Right renal pelvis (tissue), 4 donors: ENCODE results near the gene CHL1. TPM values are rescaled to one million over a fixed set of nuclear protein-coding genes. Genes with fewer than 3 reads are reported as not detected.
"Not testable (repeated sequence)": the region's sequence is repeated elsewhere in the genome, so short reads cannot be mapped to it uniquely, and the experiment has no call there.

Experiments used
- DNase-seq, 4 donors: peaks; one replicate each; pipeline ENCODE4 v3.0.0-alpha.2; 2013; ENCODE audit warnings: low read depth in 4 of 4, low spot score in 3 of 4, missing footprints in 1 of 4
- polyA plus RNA-seq, 4 donors: library from polyadenylated mRNA; unstranded; fragments of 120-200 nt; gene quantifications; one replicate each; pipeline ENCODE4 v1.2.1, GENCODE V29; 2013; ENCODE audit not compliant: insufficient read length in 4 of 4

Gene CHL1
- polyA plus RNA-seq, 4 donors: 13.1 to 22.3 (median 16.4) TPM

- no peak for DNase-seq
Measured at GRCh38 chr3:325495-325894, 128.9 kb downstream of the CHL1 start.

- no peak for DNase-seq
Measured at GRCh38 chr3:330494-331115, 134.0 kb downstream of the CHL1 start.

- no peak for DNase-seq
Measured at GRCh38 chr3:331881-332280, 135.3 kb downstream of the CHL1 start.

GRCh38 chr3:332701-333100 is 136.1 kb downstream of the CHL1 start:
- no peak for DNase-seq

GRCh38 chr3:335240-335639 is 138.7 kb downstream of the CHL1 start:
- DNase-seq: no peak

- no peak for DNase-seq
Measured at GRCh38 chr3:339351-339750, 142.8 kb downstream of the CHL1 start.

GRCh38 chr3:341998-342397 is 145.4 kb downstream of the CHL1 start:
- no peak for DNase-seq

- no peak for DNase-seq
Measured at GRCh38 chr3:346186-346585, 149.6 kb downstream of the CHL1 start.

GRCh38 chr3:347581-347980 is 151.0 kb downstream of the CHL1 start:
- DNase-seq: no peak

GRCh38 chr3:350871-351371 is 154.4 kb downstream of the CHL1 start:
- no peak for DNase-seq

GRCh38 chr3:352599-352998 is 156.0 kb downstream of the CHL1 start:
- no peak for DNase-seq

GRCh38 chr3:353191-353739 is 156.7 kb downstream of the CHL1 start:
- DNase-seq: no peak

GRCh38 chr3:354432-354831 is 157.9 kb downstream of the CHL1 start:
- peak in 2 of 4 donors; percentile 36 to 37 for DNase-seq

- DNase-seq: no peak
Measured at GRCh38 chr3:355622-356021, 159.1 kb downstream of the CHL1 start.

GRCh38 chr3:356952-357351 is 160.4 kb downstream of the CHL1 start:
- peak in 3 of 4 donors; percentile 21 to 46 (median 44) for DNase-seq

GRCh38 chr3:359672-360071 is 163.1 kb downstream of the CHL1 start:
- no peak for DNase-seq

GRCh38 chr3:362681-363338 is 166.2 kb downstream of the CHL1 start:
- no peak for DNase-seq

GRCh38 chr3:364287-364686 is 167.7 kb downstream of the CHL1 start:
- DNase-seq: no peak

GRCh38 chr3:365268-365667 is 168.7 kb downstream of the CHL1 start:
- DNase-seq: peak in 1 of 4 donors; percentile 44

GRCh38 chr3:366253-366652 is 169.7 kb downstream of the CHL1 start:
- not testable (repeated sequence) for DNase-seq

- DNase-seq: no peak
Measured at GRCh38 chr3:373193-373779, 176.7 kb downstream of the CHL1 start.

- DNase-seq: no peak
Measured at GRCh38 chr3:374459-374858, 177.9 kb downstream of the CHL1 start.
